HEK293T (cell line): ENCODE data around the gene SYT2.
"Not testable (repeated sequence)": the region's sequence is repeated elsewhere in the genome, so short reads cannot be mapped to it uniquely, and the experiment has no call there.

Source experiments
- ARNT ChIP-seq: fragments of 450-650 bp; IDR thresholded peaks from 2 replicates; pipeline ENCODE4 v1.6.1; 2017; ENCODE audit warnings: mild to moderate bottlenecking
- ELF4 ChIP-seq: fragments of 450-650 bp; IDR thresholded peaks from 2 replicates; pipeline ENCODE4 v1.6.1; 2017; ENCODE audit warnings: antibody characterized with exemption
- FOXA1 ChIP-seq: fragments of 450-650 bp; IDR thresholded peaks from 2 replicates; pipeline ENCODE4 v1.6.1; 2016; ENCODE audit warnings: mild to moderate bottlenecking
- FOXM1 ChIP-seq: fragments of 450-650 bp; IDR thresholded peaks from 2 replicates; pipeline ENCODE4 v1.6.1; 2017; ENCODE audit warnings: mild to moderate bottlenecking, borderline replicate concordance
- L3MBTL2 ChIP-seq: fragments of 450-650 bp; conservative IDR thresholded peaks from 2 replicates; pipeline ENCODE4 v1.6.1; 2016; ENCODE audit warnings: mild to moderate bottlenecking
- LEF1 ChIP-seq: fragments of 450-650 bp; IDR thresholded peaks from 2 replicates; pipeline ENCODE4 v1.6.1; 2017; ENCODE audit warnings: mild to moderate bottlenecking, borderline replicate concordance
- NFRKB ChIP-seq: fragments of 450-650 bp; IDR thresholded peaks from 2 replicates; pipeline ENCODE4 v1.6.1; 2016; ENCODE audit warnings: mild to moderate bottlenecking, moderate library complexity
- SP1 ChIP-seq: fragments of 450-650 bp; IDR thresholded peaks from 2 replicates; pipeline ENCODE4 v1.6.1; 2017
- SUZ12 ChIP-seq: fragments of 450-650 bp; IDR thresholded peaks from 2 replicates; pipeline ENCODE4 v1.6.1; 2016; ENCODE audit warnings: mild to moderate bottlenecking
- TARDBP ChIP-seq: fragments of 450-650 bp; IDR thresholded peaks from 2 replicates; pipeline ENCODE4 v1.6.1; 2016

DNA sequence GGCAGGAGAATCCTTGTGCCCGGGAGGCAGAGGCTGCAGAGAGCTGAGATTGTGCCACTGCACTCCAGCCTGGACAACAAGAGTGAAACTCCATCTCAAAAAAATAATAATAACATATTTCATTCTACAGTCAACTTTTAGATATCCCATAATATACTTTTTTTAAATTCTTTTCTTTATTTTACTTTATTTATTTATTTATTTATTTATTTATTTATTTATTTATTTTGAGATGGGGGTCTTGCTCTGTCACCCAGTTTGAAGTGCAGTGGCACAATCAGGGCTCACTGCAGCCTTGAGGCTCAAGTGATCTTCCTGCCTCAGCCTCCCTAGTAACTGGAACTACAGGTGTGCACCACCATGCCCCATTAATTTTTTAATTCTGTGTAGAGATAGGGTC lies 3.9 kb upstream of the SYT2 start:
- TF ChIP-seq ELF4, L3MBTL2, SUZ12, FOXA1, ARNT, NFRKB, LEF1, TARDBP, SP1, FOXM1: not testable (repeated sequence)
